Muscle of back (tissue), 11 donors: ENCODE data around the gene OBP2A. TPM values are rescaled to one million over a fixed set of nuclear protein-coding genes. Genes with fewer than 3 reads are reported as not detected.
"Not testable (repeated sequence)": the region's sequence is repeated elsewhere in the genome, so short reads cannot be mapped to it uniquely, and the experiment has no call there.

Source experiments
- DNase-seq, 3 donors: peaks; one replicate each; pipeline versions ENCODE4 v3.0.0 to v3.0.0-alpha.2; 2013
- polyA plus RNA-seq, 10 donors: library from polyadenylated mRNA; unstranded; fragments of 120-200 nt; gene quantifications; one replicate each; pipeline ENCODE4 v1.2.1, GENCODE V29; 2013; ENCODE audit not compliant: insufficient read length in 10 of 10

Gene OBP2A
- polyA plus RNA-seq, 10 donors = not detected

- no peak for DNase-seq
Measured at GRCh38 chr9:135509458-135509857, 36.5 kb upstream of the OBP2A start.

- DNase-seq = no peak
Measured at GRCh38 chr9:135512241-135512603, 33.7 kb upstream of the OBP2A start.

GRCh38 chr9:135512904-135513303 lies 33.0 kb upstream of the OBP2A start:
- no peak for DNase-seq

- DNase-seq = no peak
Measured at GRCh38 chr9:135513351-135513846, 32.5 kb upstream of the OBP2A start.

- not testable (repeated sequence) for DNase-seq
Measured at GRCh38 chr9:135513906-135514305, 32.0 kb upstream of the OBP2A start.

- no peak for DNase-seq
Measured at GRCh38 chr9:135514342-135515082, 31.4 kb upstream of the OBP2A start.

- no peak for DNase-seq
Measured at GRCh38 chr9:135515083-135515951, 30.6 kb upstream of the OBP2A start.

- DNase-seq = no peak
Measured at GRCh38 chr9:135516132-135516860, 29.6 kb upstream of the OBP2A start.

GRCh38 chr9:135517407-135517822 lies 28.5 kb upstream of the OBP2A start:
- DNase-seq = no peak

GRCh38 chr9:135519179-135519971 lies 26.6 kb upstream of the OBP2A start:
- DNase-seq = no peak

- DNase-seq = no peak
Measured at GRCh38 chr9:135520916-135521607, 24.9 kb upstream of the OBP2A start, which contains the start of gene LCN1. Gene LCN1 (plus strand): TSS chr9:135521440. CDS start chr9:135521498, 58 bp downstream.

GRCh38 chr9:135521608-135522095 lies 24.3 kb upstream of the OBP2A start:
- DNase-seq = no peak

- no peak for DNase-seq
Measured at GRCh38 chr9:135522137-135522877, 23.6 kb upstream of the OBP2A start.

GRCh38 chr9:135522931-135523330 lies 23.0 kb upstream of the OBP2A start:
- DNase-seq = no peak

- DNase-seq = no peak
Measured at GRCh38 chr9:135523521-135524129, 22.3 kb upstream of the OBP2A start.

- DNase-seq = no peak
Measured at GRCh38 chr9:135524130-135524861, 21.6 kb upstream of the OBP2A start.

GRCh38 chr9:135525241-135526088 lies 20.5 kb upstream of the OBP2A start:
- DNase-seq = no peak
